T-helper 2 cell treated with Interferon-gamma antibody and Interleukin-4, amounts not matched to agents 5 μg/mL and 100 μg/mL, for 36 hours (primary cell): ENCODE results near the gene CD164L2.

Experiments
- DNase-seq: peaks from one replicate; pipeline ENCODE4 v3.0.0; 2021; ENCODE audit warnings: low spot score
- H3K27ac Mint-ChIP-seq: one replicate; pipeline ENCODE4 v1.8.0; 2021; ENCODE audit warnings: mild to moderate bottlenecking, mixed read lengths
- H3K27me3 Mint-ChIP-seq: one replicate; pipeline ENCODE4 v1.8.0; 2021; ENCODE audit warnings: low read depth, mixed read lengths
- H3K36me3 Mint-ChIP-seq: one replicate; pipeline ENCODE4 v1.8.0; 2021; ENCODE audit warnings: low read depth, mixed read lengths
- H3K4me1 Mint-ChIP-seq: one replicate; pipeline ENCODE4 v1.8.0; 2021; ENCODE audit warnings: low read depth, mixed read lengths
- H3K4me3 Mint-ChIP-seq: one replicate; pipeline ENCODE4 v1.8.0; 2022; ENCODE audit warnings: mild to moderate bottlenecking, moderate library complexity, mixed read lengths
- H3K9me3 Mint-ChIP-seq: one replicate; pipeline ENCODE4 v1.8.0; 2021; ENCODE audit warnings: mixed read lengths

The CD164L2 gene

GRCh38 chr1:27367160-27367650 lies 15.9 kb downstream of the CD164L2 start:
- Mint-ChIP-seq H3K4me3 (peak overlapping the region; percentile 80), H3K9me3 (no peaks in the 10 kb centered on the region), H3K27ac (peak overlapping the region; percentile 78), H3K4me1 (peaks cover 28% of the 10 kb centered on the region), H3K36me3 (no peaks in the 10 kb centered on the region), H3K27me3 (no peaks in the 10 kb centered on the region)
- DNase-seq = no peak

DNA sequence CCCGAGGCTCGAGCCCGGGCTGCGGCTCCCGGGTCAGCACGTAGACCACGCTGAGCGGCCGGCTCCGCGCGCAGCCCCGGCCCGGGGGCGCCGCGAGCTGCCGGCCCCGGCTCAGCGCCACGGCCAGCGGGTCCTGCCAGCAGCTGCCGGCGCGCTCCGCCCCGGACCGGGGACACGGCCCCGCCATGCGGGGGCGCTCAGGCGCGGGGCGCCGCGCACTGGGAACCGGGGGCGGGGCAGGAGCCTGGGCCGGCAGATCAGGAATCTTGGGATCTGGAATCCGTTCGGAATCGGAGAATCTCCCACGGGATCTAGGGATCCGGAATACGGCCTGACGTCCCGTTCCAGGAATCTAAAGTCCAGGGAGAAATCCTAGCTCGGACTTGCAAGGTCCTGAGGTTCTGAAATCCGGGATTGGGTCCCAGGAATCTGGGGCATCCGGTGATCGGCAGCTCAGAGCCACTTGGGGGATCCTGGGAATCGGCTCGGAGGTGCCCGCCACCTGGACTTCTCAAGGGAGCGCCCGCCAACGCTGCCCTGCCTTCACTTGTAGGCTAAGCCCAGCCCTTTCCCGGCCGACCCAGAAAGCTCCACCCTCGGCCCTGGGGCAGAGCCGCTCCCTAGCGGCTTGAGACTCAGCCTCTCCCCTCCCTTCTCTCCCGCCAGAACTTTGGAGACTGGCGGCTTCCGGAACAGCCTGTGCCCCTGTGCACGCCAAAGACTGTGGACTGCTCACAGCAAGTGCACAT lies 16.5 kb downstream of the CD164L2 start, which contains the start of gene MAP3K6:
Gene MAP3K6 (minus strand): TSS at position 551 of the 749 bp plus-strand sequence. CDS start 364 bp downstream, at position 187.
- no peaks in the 10 kb centered on the region for H3K27me3 Mint-ChIP-seq
- no peaks in the 10 kb centered on the region for H3K36me3 Mint-ChIP-seq
- H3K27ac Mint-ChIP-seq = peak within 1 kb of the TSS; percentile 90
- peak within 1 kb of the TSS; percentile 94 for H3K4me3 Mint-ChIP-seq
- DNase-seq = peak; percentile 57
- H3K9me3 Mint-ChIP-seq = no peaks in the 10 kb centered on the region
- peaks cover 28% of the 10 kb centered on the region for H3K4me1 Mint-ChIP-seq

DNA sequence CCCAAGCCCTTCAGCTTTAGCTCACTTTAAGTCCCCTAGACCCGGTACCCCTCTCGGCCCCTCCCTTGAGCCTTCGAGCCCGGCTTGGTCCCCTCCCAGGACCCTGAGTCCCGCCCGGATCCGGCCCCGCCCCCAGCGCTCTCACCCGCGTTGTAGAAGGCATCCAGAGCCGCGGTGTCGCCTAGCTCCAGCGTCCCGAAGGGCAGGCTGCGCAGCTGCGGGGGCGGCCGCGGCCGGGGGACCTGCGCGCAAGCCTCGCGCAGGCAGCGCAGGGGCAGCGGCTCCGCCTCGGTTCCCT lies 17.1 kb downstream of the CD164L2 start:
- Mint-ChIP-seq H3K27me3 (no peaks in the 10 kb centered on the region), H3K4me1 (peaks cover 28% of the 10 kb centered on the region), H3K36me3 (no peaks in the 10 kb centered on the region), H3K27ac (peak overlapping the region; percentile 90), H3K4me3 (peak overlapping the region; percentile 94), H3K9me3 (no peaks in the 10 kb centered on the region)
- DNase-seq = peak; percentile 85

DNA sequence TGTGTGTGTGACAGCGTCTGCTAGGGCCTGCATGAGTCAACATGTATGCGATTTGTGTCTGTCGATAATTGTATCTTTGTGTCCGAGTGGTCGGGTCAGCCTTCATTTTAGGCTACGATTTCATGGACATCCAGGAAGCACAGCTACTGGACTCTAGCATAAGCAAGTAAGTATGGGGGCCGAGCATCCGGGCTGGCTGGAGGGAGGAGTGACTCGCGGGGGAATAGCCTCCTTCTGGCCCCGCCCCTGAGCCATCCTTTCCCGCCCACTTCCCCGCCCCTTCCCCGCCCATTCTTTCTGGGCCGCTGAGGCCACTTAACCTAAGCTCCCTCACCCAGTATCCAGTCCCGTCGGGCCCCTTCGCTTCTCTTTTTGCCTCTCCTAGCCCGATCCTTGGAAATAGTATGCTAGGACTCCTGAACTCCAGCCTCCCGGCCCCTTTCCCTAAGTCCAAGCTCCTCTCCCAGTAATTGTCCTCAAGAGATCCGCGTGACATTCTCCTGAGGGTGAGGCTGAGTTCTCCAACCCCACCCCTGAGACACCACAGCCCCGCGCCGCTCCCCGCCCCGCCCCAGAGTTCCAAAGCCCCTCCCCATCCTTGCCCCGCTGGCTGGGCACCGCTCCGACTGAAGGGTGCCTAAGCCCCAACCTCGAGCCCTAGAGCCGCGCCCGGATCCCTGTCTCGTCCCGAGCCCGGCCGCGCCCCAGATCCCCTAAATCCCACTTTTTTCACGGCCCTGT lies 17.6 kb downstream of the CD164L2 start:
- peak; percentile 63 for DNase-seq
- no peaks in the 10 kb centered on the region for H3K9me3 Mint-ChIP-seq
- H3K4me1 Mint-ChIP-seq = peaks cover 28% of the 10 kb centered on the region
- no peaks in the 10 kb centered on the region for H3K36me3 Mint-ChIP-seq
- H3K27me3 Mint-ChIP-seq = no peaks in the 10 kb centered on the region
- peak overlapping the region; percentile 90 for H3K27ac Mint-ChIP-seq
- H3K4me3 Mint-ChIP-seq = peak overlapping the region; percentile 94

GRCh38 chr1:27364696-27365371 lies 18.3 kb downstream of the CD164L2 start:
- Mint-ChIP-seq H3K27me3 (no peaks in the 10 kb centered on the region), H3K27ac (peak overlapping the region; percentile 90), H3K9me3 (no peaks in the 10 kb centered on the region), H3K36me3 (no peaks in the 10 kb centered on the region), H3K4me1 (peaks cover 33% of the 10 kb centered on the region), H3K4me3 (peak overlapping the region; percentile 94)
- DNase-seq = no peak

- no peak overlapping the region for H3K4me3 Mint-ChIP-seq
- H3K4me1 Mint-ChIP-seq = peaks cover 32% of the 10 kb centered on the region
- no peaks in the 10 kb centered on the region for H3K36me3 Mint-ChIP-seq
- no peak overlapping the region for H3K27ac Mint-ChIP-seq
- H3K9me3 Mint-ChIP-seq = no peaks in the 10 kb centered on the region
- no peaks in the 10 kb centered on the region for H3K27me3 Mint-ChIP-seq
- DNase-seq = no peak
Measured at GRCh38 chr1:27363766-27364695, 19.1 kb downstream of the CD164L2 start.

- H3K9me3 Mint-ChIP-seq = no peaks in the 10 kb centered on the region
- peaks cover 29% of the 10 kb centered on the region for H3K4me1 Mint-ChIP-seq
- no peaks in the 10 kb centered on the region for H3K36me3 Mint-ChIP-seq
- no peak overlapping the region for H3K27ac Mint-ChIP-seq
- no peak overlapping the region for H3K4me3 Mint-ChIP-seq
- H3K27me3 Mint-ChIP-seq = no peaks in the 10 kb centered on the region
- no peak for DNase-seq
Measured at GRCh38 chr1:27361553-27361952, 21.6 kb downstream of the CD164L2 start.

- no peak overlapping the region for H3K27ac Mint-ChIP-seq
- H3K9me3 Mint-ChIP-seq = no peaks in the 10 kb centered on the region
- H3K4me1 Mint-ChIP-seq = peaks cover 29% of the 10 kb centered on the region
- H3K36me3 Mint-ChIP-seq = no peaks in the 10 kb centered on the region
- DNase-seq = no peak
- peak overlapping the region; percentile 74 for H3K4me3 Mint-ChIP-seq
- H3K27me3 Mint-ChIP-seq = no peaks in the 10 kb centered on the region
Measured at GRCh38 chr1:27361044-27361402, 22.1 kb downstream of the CD164L2 start.

GRCh38 chr1:27360159-27361043 lies 22.7 kb downstream of the CD164L2 start:
- Mint-ChIP-seq H3K4me1 (peaks cover 27% of the 10 kb centered on the region), H3K36me3 (no peaks in the 10 kb centered on the region), H3K4me3 (peak overlapping the region; percentile 74), H3K9me3 (no peaks in the 10 kb centered on the region), H3K27ac (peak overlapping the region; percentile 13), H3K27me3 (no peaks in the 10 kb centered on the region)
- peak; percentile 36 for DNase-seq

DNA sequence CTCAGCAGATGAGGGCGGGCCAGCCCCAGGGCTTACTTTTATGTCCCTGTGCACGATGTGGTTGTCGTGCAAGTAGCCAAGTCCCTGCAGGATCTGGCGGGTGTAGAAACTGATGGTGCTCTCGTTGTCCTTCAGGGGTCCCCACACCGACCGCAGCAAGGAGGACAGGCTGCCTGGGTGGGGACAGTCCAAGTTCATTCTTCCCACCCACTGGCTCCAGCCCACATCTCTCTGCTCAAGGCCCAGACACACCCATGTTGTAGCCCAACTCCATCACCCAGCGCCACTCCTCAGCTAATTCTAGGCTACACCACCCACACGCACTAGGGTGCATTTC lies 23.3 kb downstream of the CD164L2 start:
- H3K36me3 Mint-ChIP-seq = no peaks in the 10 kb centered on the region
- H3K4me1 Mint-ChIP-seq = peaks cover 22% of the 10 kb centered on the region
- peak overlapping the region; percentile 74 for H3K4me3 Mint-ChIP-seq
- H3K27me3 Mint-ChIP-seq = no peaks in the 10 kb centered on the region
- no peak for DNase-seq
- no peaks in the 10 kb centered on the region for H3K9me3 Mint-ChIP-seq
- H3K27ac Mint-ChIP-seq = peak overlapping the region; percentile 13

DNA sequence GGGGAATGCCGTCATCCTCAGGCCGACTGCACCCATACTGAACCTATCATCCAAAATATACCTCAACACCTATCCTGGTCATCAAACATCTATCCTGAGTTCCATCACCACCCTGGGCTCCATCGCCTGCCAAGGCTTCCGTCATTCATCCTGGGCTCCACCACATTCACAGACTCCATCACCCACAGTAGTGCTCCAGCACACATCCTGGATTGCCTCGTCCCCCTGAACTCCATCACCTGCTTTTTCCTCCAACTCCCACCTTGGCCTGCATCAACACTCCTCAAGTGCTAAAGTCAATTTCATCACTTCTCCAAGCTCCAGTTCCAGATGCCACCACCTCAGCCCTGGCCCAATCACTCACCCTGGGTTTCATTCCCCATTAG lies 24.2 kb downstream of the CD164L2 start:
- no peak for DNase-seq
- no peaks in the 10 kb centered on the region for H3K36me3 Mint-ChIP-seq
- peaks cover 20% of the 10 kb centered on the region for H3K4me1 Mint-ChIP-seq
- no peaks in the 10 kb centered on the region for H3K27me3 Mint-ChIP-seq
- peak overlapping the region; percentile 16 for H3K27ac Mint-ChIP-seq
- H3K9me3 Mint-ChIP-seq = no peaks in the 10 kb centered on the region
- H3K4me3 Mint-ChIP-seq = no peak overlapping the region

- Mint-ChIP-seq H3K27ac (no peak overlapping the region), H3K4me1 (peaks cover 20% of the 10 kb centered on the region), H3K4me3 (no peak overlapping the region)
Measured at GRCh38 chr1:27358038-27358927, 24.9 kb downstream of the CD164L2 start.

More at GRCh38 chr1:27358038-27358927, 24.9 kb downstream of the CD164L2 start:
- no peak for DNase-seq
- no peaks in the 10 kb centered on the region for H3K27me3 Mint-ChIP-seq
- no peaks in the 10 kb centered on the region for H3K9me3 Mint-ChIP-seq
- no peaks in the 10 kb centered on the region for H3K36me3 Mint-ChIP-seq
